Stomach (tissue), 9 donors: ENCODE measurements around the gene FGF14. TPM values are rescaled to one million over a fixed set of nuclear protein-coding genes. Genes with fewer than 3 reads are reported as not detected.

ENCODE experiments used
- DNase-seq, 2 donors: peaks; one replicate each; pipeline versions ENCODE4 v3.0.0 to v3.0.0-alpha.2; 2013 to 2019
- H3K27ac ChIP-seq, 5 donors: fragments of 200-600 bp in 4 of 5; sonication (generic) in 4 of 5; one replicate each; pipeline ENCODE4 v1.5.1; 2013 to 2019; ENCODE audit warnings: mild to moderate bottlenecking in 1 of 5, moderate library complexity in 1 of 5
- H3K27me3 ChIP-seq, 3 donors: fragments of 200-600 bp; sonication (generic); one replicate each; pipeline ENCODE4 v1.5.1; 2017 to 2019; ENCODE audit warnings: mixed run types in 1 of 3
- H3K36me3 ChIP-seq, 4 donors: fragments of 200-600 bp; sonication (generic); 1 replicate in 3 of 4; 2 replicates in 1 of 4; pipeline ENCODE4 v1.5.1; 2016 to 2019
- H3K4me1 ChIP-seq, 4 donors: fragments of 200-600 bp; sonication (generic); one replicate each; pipeline ENCODE4 v1.5.1; 2016 to 2019
- H3K4me3 ChIP-seq, 4 donors: fragments of 200-600 bp; sonication (generic) in 3 of 4; one replicate each; pipeline ENCODE4 v1.5.1; 2016 to 2019; ENCODE audit warnings: mild to moderate bottlenecking in 1 of 4
- H3K9me3 ChIP-seq, 4 donors: fragments of 200-600 bp; sonication (generic); one replicate each; pipeline ENCODE4 v1.5.1; 2016 to 2019
- CTCF ChIP-seq, 7 experiments: fragments of 450-650 bp in 4 of 7; fragments of 200-600 bp in 3 of 7; sonication (generic) in 3 of 7; IDR thresholded peaks; one replicate each; pipeline ENCODE4 v1.5.1; 2016 to 2019; ENCODE audit warnings: antibody characterized with exemption in 7 of 7, control low read depth in 2 of 7, mild to moderate bottlenecking in 1 of 7
- EP300 ChIP-seq: sonication (generic); formaldehyde crosslinking; IDR thresholded peaks from one replicate; pipeline ENCODE4 v1.6.1; 2017; ENCODE audit warnings: antibody characterized with exemption
- POLR2A ChIP-seq, 4 donors: fragments of 450-650 bp; IDR thresholded peaks; one replicate each; pipeline ENCODE4 v1.6.1; 2016; ENCODE audit warnings: antibody characterized with exemption in 4 of 4, control low read depth in 2 of 4, mild to moderate bottlenecking in 1 of 4, moderate library complexity in 1 of 4
- POLR2AphosphoS5 ChIP-seq, 3 donors: sonication (generic); formaldehyde crosslinking; IDR thresholded peaks; one replicate each; pipeline ENCODE4 v1.6.1; 2016; ENCODE audit warnings: antibody characterized with exemption in 3 of 3
- WGBS, 5 donors: extraction: QIAGEN DNeasy Blood & Tissue Kit in 3 of 5; methylation state at CpG; one replicate each; pipeline versions ENCODE4 v1.1.5 to v1.1.7; 2013 to 2018; 5-methylcytosine and 5-hydroxymethylcytosine counted together
- intact Hi-C: fragments of 100-400 bp; cut with DNase I; formaldehyde crosslinking; loops from one replicate; pipeline ENCODE4 v1.15.1; 2023; ENCODE audit warnings: low total_unique reads
- polyA plus RNA-seq, 3 donors: library from polyadenylated mRNA; stranded (reverse); fragments of 200-250 nt; gene quantifications; one replicate each; pipeline ENCODE4 v1.2.3, GENCODE V29; 2013
- total RNA-seq, 5 donors: library from RNA; depleted of rRNA; stranded (reverse); fragments of >200 nt; gene quantifications; one replicate each; pipeline versions ENCODE4 v1.1.0 to v1.2.3, GENCODE V29; 2014 to 2016
- donor health status: healthy with polysubstance abuse.
- donor health status: Bipolar disorder and iron deficiency.
- donor health status: healthy.

Gene FGF14
- total and polyA plus RNA-seq, 8 donors: 0.08 to 6.6 (median 0.54) TPM

GRCh38 chr13:102207680-102208342, 194.0 kb downstream of the FGF14 start:
- Histone ChIP-seq H3K9me3 (no peaks in the 10 kb centered on the region), H3K4me1 (no peaks in the 10 kb centered on the region)
- no peak for TF ChIP-seq POLR2AphosphoS5 (IDR thresholded peaks at IDR 0.05)
- no peak for TF ChIP-seq EP300
- TF ChIP-seq POLR2A (IDR thresholded peaks at IDR 0.05): no peak
- TF ChIP-seq CTCF (IDR thresholded peaks at IDR 0.05): no peak

GRCh38 chr13:102203718-102204117, 198.1 kb downstream of the FGF14 start:
- no peak for DNase-seq
- H3K27ac ChIP-seq: no peak overlapping the region
- H3K9me3 ChIP-seq: no peaks in the 10 kb centered on the region
- TF ChIP-seq EP300: no peak
- TF ChIP-seq POLR2AphosphoS5 (IDR thresholded peaks at IDR 0.05): no peak
- no peak for TF ChIP-seq CTCF (IDR thresholded peaks at IDR 0.05)
- no peak for TF ChIP-seq POLR2A (IDR thresholded peaks at IDR 0.05)
- H3K4me3 ChIP-seq: no peak overlapping the region
- no peaks in the 10 kb centered on the region for H3K36me3 ChIP-seq
- H3K4me1 ChIP-seq: no peaks in the 10 kb centered on the region
- intact Hi-C loops: no loop called here
- H3K27me3 ChIP-seq: no peaks in the 10 kb centered on the region

More at GRCh38 chr13:102207680-102208342, 194.0 kb downstream of the FGF14 start:
- H3K27ac ChIP-seq: no peak overlapping the region
- DNase-seq: no peak
- H3K4me3 ChIP-seq: no peak overlapping the region
- 87 to 92% (median 90%) methylated on average over 3 of the region's 3 CpGs for WGBS, 5 donors
- no peaks in the 10 kb centered on the region for H3K36me3 ChIP-seq
- H3K27me3 ChIP-seq: no peaks in the 10 kb centered on the region
- intact Hi-C loops: no loop called here

- no peak for TF ChIP-seq CTCF (IDR thresholded peaks at IDR 0.05)
- no peak for TF ChIP-seq POLR2AphosphoS5 (IDR thresholded peaks at IDR 0.05)
- TF ChIP-seq EP300: no peak
- no peak for TF ChIP-seq POLR2A (IDR thresholded peaks at IDR 0.05)
- Histone ChIP-seq H3K36me3 (no peaks in the 10 kb centered on the region), H3K4me3 (no peak overlapping the region), H3K27ac (no peak overlapping the region), H3K27me3 (no peaks in the 10 kb centered on the region), H3K4me1 (no peaks in the 10 kb centered on the region), H3K9me3 (no peaks in the 10 kb centered on the region)
- no peak for DNase-seq
- 60 to 78% (median 69%) methylated on average over 7 of the region's 7 CpGs for WGBS, 5 donors
- intact Hi-C loops: no loop called here
Measured at GRCh38 chr13:102198418-102199311, 203.2 kb downstream of the FGF14 start.

GRCh38 chr13:102197193-102197592, 204.7 kb downstream of the FGF14 start:
- no peak overlapping the region for H3K4me3 ChIP-seq
- peak in 1 of 2 donors; percentile 3 for DNase-seq
- H3K9me3 ChIP-seq: no peaks in the 10 kb centered on the region
- WGBS, 5 donors: 67 to 75% (median 71%) methylated on average over 1 of the region's 1 CpG
- no peaks in the 10 kb centered on the region for H3K4me1 ChIP-seq
- no peak for TF ChIP-seq POLR2AphosphoS5 (IDR thresholded peaks at IDR 0.05)
- no peak for TF ChIP-seq EP300
- no peak for TF ChIP-seq POLR2A (IDR thresholded peaks at IDR 0.05)
- no peak for TF ChIP-seq CTCF (IDR thresholded peaks at IDR 0.05)
- H3K27me3 ChIP-seq: no peaks in the 10 kb centered on the region
- no peaks in the 10 kb centered on the region for H3K36me3 ChIP-seq
- no peak overlapping the region for H3K27ac ChIP-seq
- intact Hi-C loops: no loop called here
